Measurements from ENCODE around the gene SLC17A2. TPM values are rescaled to one million over a fixed set of nuclear protein-coding genes. Genes with fewer than 3 reads are reported as not detected.

The SLC17A2 gene
- total RNA-seq, result 0.76 TPM
- 0.54 TPM for polyA plus RNA-seq (ENCODE audit: insufficient read depth, low read depth, low replicate concordance)
- long read RNA-seq, donor 1, partial matches to known transcripts, result 76 of 76 reads
- long read RNA-seq, donor 1, other reads (novel, unspliced or antisense), result 0 of 76 reads
- long read RNA-seq, donor 2, result 0 reads
- long read RNA-seq, donor 3, result 0 reads
- long read RNA-seq, donor 4, partial matches to known transcripts, result 71 of 76 reads
- long read RNA-seq, donor 4, other reads (novel, unspliced or antisense), result 5 of 76 reads
- long read RNA-seq, donor 5, result 0 reads
- long read RNA-seq, donor 6, partial matches to known transcripts, result 47 of 47 reads
- long read RNA-seq, donor 6, other reads (novel, unspliced or antisense), result 0 of 47 reads
- long read RNA-seq, donor 7, result 0 reads
- long read RNA-seq, donor 8, result 0 reads
- long read RNA-seq, donor 9, result 0 reads
- long read RNA-seq, donor 10, result 0 reads

GRCh38 chr6:25930532-25931410 is at the start of gene SLC17A2:
TSS of gene SLC17A2 (minus strand) at chr6:25930691. CDS start at chr6:25925796, 4,895 bp downstream.
- Histone ChIP-seq H3K4me3 (ENCODE audit: low read length in 3 of 3) (no peak within 1 kb of the TSS), H3K27ac (ENCODE audit: low read depth in 2 of 2, low read length in 2 of 2) (no peak within 1 kb of the TSS), H3K27me3 (ENCODE audit: control insufficient read depth, insufficient read depth, low read length) (no peaks in the 10 kb centered on the region), H3K9me3 (ENCODE audit: control insufficient read depth in 2 of 3, insufficient read depth in 1 of 3, low read length in 3 of 3) (no peaks in the 10 kb centered on the region), H3K4me1 (ENCODE audit: control insufficient read depth in 2 of 3, insufficient read depth in 2 of 3, low read depth in 1 of 3, low read length in 3 of 3) (peaks cover 0 to 7% (median 0%) of the 10 kb centered on the region in 3 donors), H3K9ac (ENCODE audit: low read length in 3 of 3) (no peak within 1 kb of the TSS), H3K36me3 (ENCODE audit: control insufficient read depth in 2 of 3, insufficient read depth in 3 of 3, low read length in 3 of 3) (no peaks in the 10 kb centered on the region)
- FAIRE-seq (no peak), DNase-seq (no peak)
- TF ChIP-seq CTCF (IDR thresholded peaks at IDR 0.05; ENCODE audit: borderline replicate concordance, extremely low read depth, insufficient read depth), result no peak
- intact Hi-C loops (cut with DNase I), result no loop called here

GRCh38 chr6:25975923-25976560 is 45.6 kb upstream of the SLC17A2 start:
- intact Hi-C loops (cut with DNase I), result no loop called here
- no peak for TF ChIP-seq CTCF (IDR thresholded peaks at IDR 0.05; ENCODE audit: borderline replicate concordance, extremely low read depth, insufficient read depth)
- Histone ChIP-seq H3K27me3 (ENCODE audit: control insufficient read depth, insufficient read depth, low read length) (no peaks in the 10 kb centered on the region), H3K36me3 (ENCODE audit: control insufficient read depth in 2 of 3, insufficient read depth in 3 of 3, low read length in 3 of 3) (peaks cover 10 to 34% (median 33%) of the 10 kb centered on the region in 3 donors), H3K27ac (ENCODE audit: low read depth in 2 of 2, low read length in 2 of 2) (no peak overlapping the region), H3K4me1 (ENCODE audit: control insufficient read depth in 2 of 3, insufficient read depth in 2 of 3, low read depth in 1 of 3, low read length in 3 of 3) (peaks cover 6 to 9% (median 8%) of the 10 kb centered on the region in 3 donors), H3K4me3 (ENCODE audit: low read length in 3 of 3) (no peak overlapping the region), H3K9ac (ENCODE audit: low read length in 3 of 3) (no peak overlapping the region), H3K9me3 (ENCODE audit: control insufficient read depth in 2 of 3, insufficient read depth in 1 of 3, low read length in 3 of 3) (no peaks in the 10 kb centered on the region)
- FAIRE-seq (no peak), DNase-seq (no peak)

GRCh38 chr6:25973923-25974555 is 43.5 kb upstream of the SLC17A2 start:
- H3K4me1 ChIP-seq (ENCODE audit: control insufficient read depth in 2 of 3, insufficient read depth in 2 of 3, low read depth in 1 of 3, low read length in 3 of 3), result peaks cover 6 to 12% (median 11%) of the 10 kb centered on the region in 3 donors
- TF ChIP-seq CTCF (IDR thresholded peaks at IDR 0.05; ENCODE audit: borderline replicate concordance, extremely low read depth, insufficient read depth), result no peak
- no peak overlapping the region for H3K27ac ChIP-seq (ENCODE audit: low read depth in 2 of 2, low read length in 2 of 2)
- H3K27me3 ChIP-seq (ENCODE audit: control insufficient read depth, insufficient read depth, low read length), result no peaks in the 10 kb centered on the region
- no peak overlapping the region for H3K4me3 ChIP-seq (ENCODE audit: low read length in 3 of 3)
- no peaks in the 10 kb centered on the region for H3K9me3 ChIP-seq (ENCODE audit: control insufficient read depth in 2 of 3, insufficient read depth in 1 of 3, low read length in 3 of 3)
- peaks cover 10 to 42% (median 38%) of the 10 kb centered on the region in 3 donors for H3K36me3 ChIP-seq (ENCODE audit: control insufficient read depth in 2 of 3, insufficient read depth in 3 of 3, low read length in 3 of 3)
- no peak overlapping the region for H3K9ac ChIP-seq (ENCODE audit: low read length in 3 of 3)
- DNase-seq, result no peak
- no peak for FAIRE-seq
- intact Hi-C loops (cut with DNase I), result no loop called here
